HG03097 (cell line): Measurements from ENCODE around the gene MCRIP2.

ENCODE experiments used
- ATAC-seq: cut with Tn5 transposase; IDR thresholded peaks from one replicate; pipeline ENCODE4 v1.9.1; 2021; ENCODE audit not compliant: unreplicated experiment, low FRiP score

The MCRIP2 gene

GRCh38 chr16:693364-693763 lies 51.7 kb downstream of the MCRIP2 start:
- ATAC-seq = no peak

- ATAC-seq = no peak
These were observed 52.1 kb downstream of the MCRIP2 start for GRCh38 chr16:693766-694165.

- no peak for ATAC-seq
These were observed 52.7 kb downstream of the MCRIP2 start for GRCh38 chr16:694187-694862.

- no peak for ATAC-seq
These were observed 53.3 kb downstream of the MCRIP2 start for GRCh38 chr16:694863-695354.

- ATAC-seq = no peak
These were observed 53.9 kb downstream of the MCRIP2 start for GRCh38 chr16:695355-696089.
